Stomach smooth muscle (tissue), 2 donors: ENCODE data around the gene MAP3K14.

Source experiments
- H3K27ac ChIP-seq: one replicate; pipeline ENCODE4 v1.7.0; 2013; ENCODE audit warnings: mild to moderate bottlenecking, low read length, inconsistent platforms
- H3K27me3 ChIP-seq, 2 donors: one replicate each; pipeline ENCODE4 v1.7.0; 2013; ENCODE audit warnings: low read length in 2 of 2; ENCODE audit not compliant: insufficient read depth in 2 of 2, control insufficient read depth in 1 of 2
- H3K36me3 ChIP-seq, 2 donors: one replicate each; pipeline ENCODE4 v1.7.0; 2013; ENCODE audit warnings: low read length in 2 of 2; ENCODE audit not compliant: control insufficient read depth in 2 of 2, insufficient read depth in 2 of 2
- H3K4me1 ChIP-seq: one replicate; pipeline ENCODE4 v1.7.0; 2013; ENCODE audit warnings: low read length; ENCODE audit not compliant: control insufficient read depth, insufficient read depth
- H3K4me3 ChIP-seq, 2 donors: one replicate each; pipeline ENCODE4 v1.7.0; 2013; ENCODE audit warnings: low read length in 2 of 2
- H3K9ac ChIP-seq, 2 donors: one replicate each; pipeline ENCODE4 v1.7.0; 2013; ENCODE audit warnings: low read length in 2 of 2, mild to moderate bottlenecking in 1 of 2
- H3K9me3 ChIP-seq, 2 donors: one replicate each; pipeline ENCODE4 v1.7.0; 2013; ENCODE audit warnings: low read length in 2 of 2; ENCODE audit not compliant: control insufficient read depth in 2 of 2
- donor health status: healthy.
- donor health status: Pancreatic carcinoma.

Gene MAP3K14

GRCh38 chr17:45224671-45225050 lies 92.2 kb downstream of the MAP3K14 start:
- Histone ChIP-seq H3K27ac (no peak overlapping the region), H3K36me3 (no peaks in the 10 kb centered on the region), H3K27me3 (peaks cover 11 to 16% of the 10 kb centered on the region in 2 donors), H3K4me1 (peaks cover 33% of the 10 kb centered on the region), H3K4me3 (peak overlapping the region in 1 of 2 donors; percentile 15), H3K9me3 (no peaks in the 10 kb centered on the region), H3K9ac (no peak overlapping the region)

- no peak overlapping the region for H3K9ac ChIP-seq
- H3K27me3 ChIP-seq: peaks cover 11 to 16% of the 10 kb centered on the region in 2 donors
- no peaks in the 10 kb centered on the region for H3K36me3 ChIP-seq
- H3K9me3 ChIP-seq: no peaks in the 10 kb centered on the region
- H3K4me3 ChIP-seq: peak overlapping the region in 1 of 2 donors; percentile 69
- no peak overlapping the region for H3K27ac ChIP-seq
- peaks cover 27% of the 10 kb centered on the region for H3K4me1 ChIP-seq
Observed at GRCh38 chr17:45223539-45224528, 93.0 kb downstream of the MAP3K14 start.

GRCh38 chr17:45222996-45223538 lies 93.8 kb downstream of the MAP3K14 start:
- Histone ChIP-seq H3K36me3 (no peaks in the 10 kb centered on the region), H3K27me3 (peaks cover 11 to 16% of the 10 kb centered on the region in 2 donors), H3K4me1 (peaks cover 28% of the 10 kb centered on the region), H3K4me3 (peak overlapping the region in 1 of 2 donors; percentile 69), H3K9me3 (no peaks in the 10 kb centered on the region), H3K27ac (peak overlapping the region; percentile 18), H3K9ac (no peak overlapping the region)

GRCh38 chr17:45222289-45222995 lies 94.4 kb downstream of the MAP3K14 start:
- H3K36me3 ChIP-seq: no peaks in the 10 kb centered on the region
- H3K27ac ChIP-seq: peak overlapping the region; percentile 18
- peaks cover 22% of the 10 kb centered on the region for H3K4me1 ChIP-seq
- H3K9ac ChIP-seq: peak overlapping the region in 1 of 2 donors; percentile 32
- peaks cover 11 to 16% of the 10 kb centered on the region in 2 donors for H3K27me3 ChIP-seq
- H3K9me3 ChIP-seq: no peaks in the 10 kb centered on the region
- H3K4me3 ChIP-seq: peak overlapping the region; percentile 40 to 69

GRCh38 chr17:45222014-45222288 lies 94.9 kb downstream of the MAP3K14 start:
- Histone ChIP-seq H3K4me1 (peaks cover 22% of the 10 kb centered on the region), H3K9me3 (no peaks in the 10 kb centered on the region), H3K4me3 (peak overlapping the region in 1 of 2 donors; percentile 69), H3K9ac (no peak overlapping the region), H3K27me3 (peaks cover 11 to 16% of the 10 kb centered on the region in 2 donors), H3K27ac (no peak overlapping the region), H3K36me3 (no peaks in the 10 kb centered on the region)

- Histone ChIP-seq H3K4me1 (peaks cover 22% of the 10 kb centered on the region), H3K4me3 (peak within 1 kb of the TSS; percentile 57 to 69), H3K9me3 (no peaks in the 10 kb centered on the region), H3K27me3 (peaks cover 11 to 16% of the 10 kb centered on the region in 2 donors), H3K36me3 (no peaks in the 10 kb centered on the region), H3K27ac (peak within 1 kb of the TSS; percentile 18), H3K9ac (peak within 1 kb of the TSS in 1 of 2 donors; percentile 44)
Observed at GRCh38 chr17:45221081-45222013, 95.5 kb downstream of the MAP3K14 start, which contains the start of gene FMNL1. TSS of gene FMNL1 (plus strand) at chr17:45221885. CDS start at chr17:45222125, 240 bp downstream.

GRCh38 chr17:45220079-45220478 lies 96.7 kb downstream of the MAP3K14 start:
- no peaks in the 10 kb centered on the region for H3K36me3 ChIP-seq
- H3K9me3 ChIP-seq: no peaks in the 10 kb centered on the region
- no peak overlapping the region for H3K9ac ChIP-seq
- peaks cover 11 to 16% of the 10 kb centered on the region in 2 donors for H3K27me3 ChIP-seq
- no peak overlapping the region for H3K27ac ChIP-seq
- H3K4me3 ChIP-seq: no peak overlapping the region
- peaks cover 21% of the 10 kb centered on the region for H3K4me1 ChIP-seq

- Histone ChIP-seq H3K4me3 (no peak overlapping the region), H3K27me3 (peaks cover 11 to 16% of the 10 kb centered on the region in 2 donors), H3K27ac (no peak overlapping the region), H3K4me1 (peaks cover 16% of the 10 kb centered on the region), H3K9ac (no peak overlapping the region), H3K9me3 (no peaks in the 10 kb centered on the region), H3K36me3 (no peaks in the 10 kb centered on the region)
Observed at GRCh38 chr17:45218895-45219661, 97.7 kb downstream of the MAP3K14 start.
